ENCODE results near the gene CABP4.

DNA sequence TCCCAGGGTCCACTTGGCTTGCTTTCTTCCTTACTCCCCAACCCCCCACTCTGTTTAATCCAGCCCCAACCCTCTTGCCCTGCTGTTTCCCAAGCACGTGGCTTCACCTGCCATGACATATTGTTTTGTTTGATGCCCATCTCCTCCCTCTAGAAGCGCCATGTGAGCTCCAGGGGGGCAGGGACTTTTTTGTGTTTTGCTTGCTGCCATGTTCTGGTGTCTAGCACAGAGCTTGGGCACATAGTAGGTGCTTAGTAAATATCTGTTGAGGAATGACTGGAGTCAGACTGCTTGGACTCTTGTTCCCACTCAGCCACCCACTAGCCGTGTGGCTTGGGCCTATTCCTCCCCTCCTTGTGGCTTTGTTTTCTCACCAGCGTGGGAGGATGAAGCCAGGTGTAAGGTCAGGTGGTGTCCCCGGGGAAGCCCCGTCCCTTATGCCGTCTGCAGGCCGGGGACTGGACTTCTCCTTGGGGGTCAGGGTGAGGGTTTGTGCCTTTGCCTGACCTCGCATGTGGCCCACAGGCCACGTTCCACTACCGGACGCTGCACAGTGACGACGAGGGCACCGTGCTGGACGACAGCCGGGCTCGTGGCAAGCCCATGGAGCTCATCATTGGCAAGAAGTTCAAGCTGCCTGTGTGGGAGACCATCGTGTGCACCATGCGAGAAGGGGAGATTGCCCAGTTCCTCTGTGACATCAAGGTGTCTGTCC, 31.5 kb downstream of the CABP4 start:
- TF ChIP-seq POLR2AphosphoS5 (IDR thresholded peaks at IDR 0.05; ENCODE audit: low read depth, low read length) (peak; percentile 50; the same call in 1 of the 2 replicates), POLR2A (IDR thresholded peaks at IDR 0.05; ENCODE audit: low read depth, low read length) (no peak)
